MV-4-11 (cell line): ENCODE measurements around the gene CMTM2.
"Not testable (repeated sequence)": the region's sequence is repeated elsewhere in the genome, so short reads cannot be mapped to it uniquely, and the experiment has no call there.

Source experiments
- DNase-seq: peaks from one replicate; lab custom pipeline; 2025; lab: John Stamatoyannopoulos, UW

Gene CMTM2

GRCh38 chr16:66630561-66631260 lies 51.4 kb downstream of the CMTM2 start:
- not testable (repeated sequence) for DNase-seq

- not testable (repeated sequence) for DNase-seq
These were observed 52.3 kb downstream of the CMTM2 start for GRCh38 chr16:66631558-66631957.

DNA sequence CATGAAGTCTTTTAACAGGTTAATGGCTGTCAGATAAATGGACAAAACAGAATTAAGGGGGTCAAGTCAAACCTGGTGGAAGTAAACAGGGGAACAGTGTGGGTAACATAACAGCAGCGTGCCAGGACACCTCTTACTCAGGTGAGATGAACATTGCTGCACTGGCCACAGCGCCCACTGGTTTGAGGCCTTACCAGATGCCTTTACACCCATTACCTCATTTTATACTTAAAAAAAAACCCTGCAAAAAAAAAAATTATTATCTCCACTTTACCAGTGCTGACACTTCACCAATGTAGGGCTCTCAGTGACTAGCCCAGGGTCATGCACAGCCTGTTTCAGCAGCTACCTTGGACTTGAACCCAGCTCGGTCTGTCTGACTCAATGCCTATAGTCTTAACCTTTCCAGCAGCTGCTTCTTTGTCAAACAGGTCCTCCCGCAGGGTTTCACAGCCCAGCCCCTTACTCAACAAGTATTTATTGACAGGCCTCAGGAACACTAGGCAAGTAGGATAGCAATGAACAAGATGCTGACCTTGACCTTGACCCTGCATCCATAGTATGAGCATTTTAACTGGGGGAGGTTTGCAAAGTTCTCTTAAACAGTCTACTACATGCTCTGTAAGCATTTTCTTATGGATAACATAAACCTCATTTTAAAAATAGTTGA lies 55.4 kb downstream of the CMTM2 start:
- DNase-seq = no peak

DNA sequence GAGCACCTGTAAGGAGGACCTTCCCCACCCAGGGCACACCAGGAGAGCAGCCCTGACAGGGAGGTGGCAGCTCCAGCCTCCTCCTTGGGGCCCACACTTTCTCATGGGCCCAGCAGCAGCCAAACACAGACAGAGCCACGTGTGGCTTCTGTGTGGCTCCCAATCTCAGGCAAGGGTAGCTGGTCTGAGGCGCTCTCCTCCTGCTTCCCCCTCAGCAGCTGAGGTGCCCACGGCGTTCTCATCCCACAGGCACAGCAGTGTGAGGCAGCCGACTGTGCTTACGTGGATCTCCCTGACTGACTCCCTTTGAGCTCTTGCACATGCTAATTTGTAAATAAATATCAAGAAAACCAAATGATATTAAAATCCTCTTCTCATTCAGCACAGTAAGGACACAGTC lies 56.1 kb downstream of the CMTM2 start:
- DNase-seq = no peak

DNA sequence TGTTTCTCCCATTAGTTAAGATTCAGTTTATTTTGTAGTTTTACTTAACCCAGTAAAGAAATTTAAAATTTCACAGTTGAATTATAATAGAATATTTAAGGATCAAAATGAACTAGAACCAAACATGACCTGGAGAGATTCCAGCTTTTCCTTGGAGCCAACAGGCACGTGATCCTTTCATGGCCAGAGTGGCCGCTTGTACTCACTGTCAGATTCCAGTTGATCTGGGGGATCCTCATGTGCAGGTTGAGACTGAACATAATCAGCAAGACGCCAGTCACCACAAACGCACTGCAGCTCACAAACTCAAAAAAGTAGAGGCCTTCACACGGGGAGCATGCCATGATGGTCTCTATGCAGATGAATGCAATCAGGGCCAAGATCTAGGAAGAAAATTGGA lies 56.9 kb downstream of the CMTM2 start:
- DNase-seq = no peak

DNA sequence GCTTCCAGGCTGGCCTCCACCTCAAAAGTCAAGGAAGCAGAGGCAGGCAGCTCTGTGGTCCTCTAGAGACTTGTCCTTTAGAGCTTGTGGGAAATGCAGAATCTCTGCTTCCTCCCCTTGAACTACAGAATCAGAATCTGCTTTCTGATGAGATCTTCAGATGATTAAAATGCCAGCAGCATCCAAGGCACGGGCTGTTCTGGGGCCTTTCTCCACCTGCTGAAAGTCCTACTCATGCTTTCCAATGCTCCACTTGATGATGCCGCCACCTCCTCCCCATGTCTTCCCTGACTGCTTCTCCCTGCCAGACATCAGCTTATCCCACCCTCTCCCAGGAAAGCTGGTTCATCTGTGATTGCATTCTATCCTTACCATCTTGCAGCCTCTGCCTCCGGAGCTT lies 58.5 kb downstream of the CMTM2 start:
- no peak for DNase-seq
